Ascending aorta (tissue), 2 donors: ENCODE data around the gene QSOX2. TPM values are rescaled to one million over a fixed set of nuclear protein-coding genes. Genes with fewer than 3 reads are reported as not detected.

ENCODE experiments used
- DNase-seq, 2 donors: peaks; one replicate each; pipeline ENCODE4 v3.0.0-alpha.2; 2019; ENCODE audit warnings: low spot score in 2 of 2
- H3K27ac ChIP-seq, 2 donors: fragments of 200-600 bp; sonication (generic); one replicate each; pipeline ENCODE4 v1.5.1; 2016 to 2017; ENCODE audit warnings: mild to moderate bottlenecking in 1 of 2
- H3K27me3 ChIP-seq: fragments of 200-600 bp; sonication (generic); one replicate; pipeline ENCODE4 v1.5.1; 2017
- H3K36me3 ChIP-seq, 2 donors: fragments of 200-600 bp; sonication (generic); one replicate each; pipeline ENCODE4 v1.5.1; 2016
- H3K4me1 ChIP-seq, 2 donors: fragments of 200-600 bp; sonication (generic); one replicate each; pipeline ENCODE4 v1.5.1; 2016 to 2017; ENCODE audit warnings: mild to moderate bottlenecking in 1 of 2
- H3K4me3 ChIP-seq, 2 donors: fragments of 200-600 bp; sonication (generic); one replicate each; pipeline ENCODE4 v1.5.1; 2016 to 2017; ENCODE audit warnings: mild to moderate bottlenecking in 1 of 2
- H3K9me3 ChIP-seq, 2 donors: fragments of 200-600 bp; sonication (generic); one replicate each; pipeline ENCODE4 v1.5.1; 2016
- CTCF ChIP-seq, 3 experiments: fragments of 200-600 bp in 2 of 3; fragments of 450-650 bp in 1 of 3; sonication (generic) in 2 of 3; IDR thresholded peaks; one replicate each; pipeline ENCODE4 v1.5.1; 2016 to 2019; ENCODE audit warnings: antibody characterized with exemption in 3 of 3, mild to moderate bottlenecking in 1 of 3, moderate library complexity in 1 of 3
- intact Hi-C: fragments of 100-400 bp; cut with DNase I; formaldehyde crosslinking; loops from one replicate; pipeline ENCODE4 v1.15.1; 2023
- total RNA-seq: library from RNA; depleted of rRNA; stranded (reverse); fragments of >200 nt; gene quantifications from one replicate; pipeline ENCODE4 v1.1.0, GENCODE V29; 2016

Gene QSOX2
- total RNA-seq, 1 donor from 2014 or later, result 3.7 TPM

DNA sequence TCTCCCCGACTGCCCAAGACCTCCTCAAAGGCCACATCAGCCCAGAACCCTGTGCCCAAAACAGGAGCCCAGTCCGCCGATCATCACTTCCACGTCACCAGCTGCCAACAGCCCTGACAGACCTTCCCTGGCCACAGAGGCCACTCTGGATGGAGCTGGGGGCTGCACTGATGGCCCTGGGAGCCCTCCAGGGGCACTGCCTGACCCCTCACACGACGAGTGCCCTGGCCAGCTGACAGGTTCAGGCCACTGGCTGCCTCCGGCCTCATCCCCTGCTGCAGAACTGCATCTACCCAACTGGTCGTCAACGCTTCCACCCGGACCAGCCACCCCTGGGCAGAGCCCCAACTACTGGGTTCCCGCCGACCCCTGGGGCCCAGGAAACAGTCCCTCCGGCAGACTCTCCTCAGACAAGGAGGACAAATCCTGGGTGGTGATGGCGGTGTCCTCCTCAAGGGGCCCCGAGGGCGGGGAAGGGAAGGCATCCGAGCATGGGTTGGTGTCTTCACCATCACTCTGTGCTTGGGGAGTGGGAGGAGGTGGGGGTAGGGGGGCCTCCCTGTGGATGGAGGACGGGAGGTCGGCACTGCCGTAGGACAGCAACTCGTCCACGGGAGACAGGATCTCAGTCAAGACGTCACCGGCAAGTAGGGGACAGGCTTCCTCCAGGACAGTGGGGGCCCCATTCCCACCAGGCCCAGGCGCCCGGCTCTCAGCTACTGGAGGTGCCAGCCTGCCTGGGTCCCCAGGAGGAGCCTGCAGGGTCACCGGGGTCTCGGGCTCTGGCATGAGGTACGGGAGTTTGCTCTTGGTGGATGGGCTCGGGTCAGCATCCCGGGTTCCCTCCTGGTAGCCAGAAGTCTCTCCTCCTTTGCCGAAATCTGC, 7.9 kb upstream of the QSOX2 start:
- no peaks in the 10 kb centered on the region for H3K9me3 ChIP-seq
- H3K27ac ChIP-seq, result no peak overlapping the region
- no peaks in the 10 kb centered on the region for H3K4me1 ChIP-seq
- TF ChIP-seq CTCF (IDR thresholded peaks at IDR 0.05), result no peak
- H3K27me3 ChIP-seq, result no peaks in the 10 kb centered on the region
- intact Hi-C loops, result no loop called here
- H3K36me3 ChIP-seq, result no peaks in the 10 kb centered on the region
- no peak overlapping the region for H3K4me3 ChIP-seq
- DNase-seq, result no peak

GRCh38 chr9:136252846-136253245, 7.2 kb upstream of the QSOX2 start:
- no peaks in the 10 kb centered on the region for H3K36me3 ChIP-seq
- intact Hi-C loops, result no loop called here
- H3K4me1 ChIP-seq, result no peaks in the 10 kb centered on the region
- no peaks in the 10 kb centered on the region for H3K9me3 ChIP-seq
- no peak overlapping the region for H3K27ac ChIP-seq
- TF ChIP-seq CTCF (IDR thresholded peaks at IDR 0.05), result no peak
- no peaks in the 10 kb centered on the region for H3K27me3 ChIP-seq
- no peak for DNase-seq
- H3K4me3 ChIP-seq, result no peak overlapping the region

DNA sequence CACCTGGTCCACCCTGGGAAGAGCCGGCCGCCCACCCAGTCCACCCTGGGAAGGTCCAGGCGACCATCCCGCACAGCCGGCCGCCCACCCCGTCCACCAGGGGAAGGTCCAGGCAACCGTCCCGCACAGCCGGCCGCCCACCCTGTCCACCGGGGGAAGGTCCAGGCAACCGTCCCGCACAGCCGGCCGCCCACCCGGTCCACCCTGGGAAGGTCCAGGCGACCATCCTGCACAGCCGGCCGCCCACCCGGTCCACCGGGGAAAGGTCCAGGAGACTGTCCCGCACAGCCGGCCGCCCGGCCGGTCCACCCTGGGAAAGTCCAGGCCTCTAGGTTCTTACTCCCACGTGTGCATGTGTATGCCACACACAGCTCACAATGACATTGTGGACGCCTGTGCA, 6.7 kb upstream of the QSOX2 start:
- intact Hi-C loops, result no loop called here
- TF ChIP-seq CTCF (IDR thresholded peaks at IDR 0.05), result no peak
- no peak overlapping the region for H3K4me3 ChIP-seq

GRCh38 chr9:136251264-136252115, 5.9 kb upstream of the QSOX2 start:
- Histone ChIP-seq H3K4me3 (no peak overlapping the region), H3K4me1 (no peaks in the 10 kb centered on the region), H3K9me3 (no peaks in the 10 kb centered on the region), H3K27ac (no peak overlapping the region), H3K36me3 (no peaks in the 10 kb centered on the region), H3K27me3 (no peaks in the 10 kb centered on the region)
- intact Hi-C loops, result no loop called here
- DNase-seq, result no peak
- TF ChIP-seq CTCF (IDR thresholded peaks at IDR 0.05), result no peak

More for the DNA sequence above, 6.7 kb upstream of the QSOX2 start:
- Histone ChIP-seq H3K27ac (no peak overlapping the region), H3K4me1 (no peaks in the 10 kb centered on the region), H3K9me3 (no peaks in the 10 kb centered on the region), H3K36me3 (no peaks in the 10 kb centered on the region), H3K27me3 (no peaks in the 10 kb centered on the region)
- DNase-seq, result no peak

GRCh38 chr9:136250676-136251075, 5.1 kb upstream of the QSOX2 start:
- no peaks in the 10 kb centered on the region for H3K27me3 ChIP-seq
- peaks cover 0 to 4% of the 10 kb centered on the region in 2 donors for H3K4me1 ChIP-seq
- H3K9me3 ChIP-seq, result no peaks in the 10 kb centered on the region
- TF ChIP-seq CTCF (IDR thresholded peaks at IDR 0.05), result no peak
- no peak overlapping the region for H3K4me3 ChIP-seq
- no peak for DNase-seq
- intact Hi-C loops, result no loop called here
- no peak overlapping the region for H3K27ac ChIP-seq
- H3K36me3 ChIP-seq, result no peaks in the 10 kb centered on the region
